ENCODE measurements around the gene ADAM19. TPM values are rescaled to one million over a fixed set of nuclear protein-coding genes. Genes with fewer than 3 reads are reported as not detected.

The ADAM19 gene
- total RNA-seq, 2 experiments from 2014 or later, result 2.8 to 3.5 TPM

DNA sequence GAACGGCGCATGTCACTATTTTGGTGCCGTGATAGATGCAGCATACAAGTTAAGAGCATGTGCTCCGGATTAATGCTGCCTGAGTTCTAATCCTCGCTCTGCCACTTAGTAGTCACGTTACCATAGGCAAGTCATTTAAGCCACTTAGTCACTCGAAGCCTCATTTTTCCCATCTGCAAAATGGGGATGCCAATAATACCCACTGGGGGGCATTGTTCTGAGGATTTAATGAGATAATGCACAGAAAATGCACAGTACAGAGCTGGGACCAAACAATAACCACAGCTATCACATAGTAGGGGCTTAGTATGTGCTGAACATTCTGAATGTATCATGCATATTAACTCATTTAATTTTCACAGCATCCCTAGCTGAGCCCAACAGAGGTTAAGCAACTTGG lies 106.5 kb downstream of the ADAM19 start:
- H3K4me1 Mint-ChIP-seq, result peaks cover 10% of the 10 kb centered on the region
- no peak for DNase-seq
- H3K27me3 Mint-ChIP-seq, result peaks cover 11% of the 10 kb centered on the region
- no peaks in the 10 kb centered on the region for H3K36me3 Mint-ChIP-seq
- no peaks in the 10 kb centered on the region for H3K9me3 Mint-ChIP-seq
- H3K27ac Mint-ChIP-seq, result no peak overlapping the region
- no peak overlapping the region for H3K4me3 Mint-ChIP-seq

DNA sequence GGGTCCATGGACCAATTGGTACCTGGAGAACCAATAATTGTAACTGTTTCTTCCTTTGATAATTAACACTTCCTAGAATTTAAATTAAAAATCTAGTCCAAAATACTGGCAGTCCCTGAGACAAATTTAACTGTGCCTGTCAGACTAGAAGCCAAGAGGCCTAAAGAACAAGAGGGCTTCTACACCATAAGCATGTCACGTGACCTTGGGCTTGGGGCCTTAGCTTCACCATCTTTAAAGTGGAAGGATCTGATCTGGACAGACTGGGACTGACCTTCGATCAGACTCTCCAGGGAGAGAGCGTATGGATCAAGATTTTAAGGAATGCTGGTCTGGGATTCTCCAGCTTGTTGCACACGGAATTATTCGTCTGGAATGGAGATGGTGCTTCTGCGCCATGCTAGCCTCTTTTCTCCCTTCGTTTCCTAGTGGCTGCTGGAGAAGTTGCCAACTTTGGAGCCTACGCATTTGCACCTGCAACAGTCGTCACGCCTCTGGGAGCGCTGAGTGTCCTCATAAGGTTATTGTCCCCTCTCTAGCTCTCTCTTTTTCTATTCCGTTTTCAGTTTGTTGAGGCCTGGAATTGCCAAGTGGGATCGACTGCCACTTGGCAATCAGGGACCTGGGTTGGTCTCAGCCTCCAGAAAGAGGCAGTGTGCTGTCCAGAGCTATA lies 107.1 kb downstream of the ADAM19 start:
- no peaks in the 10 kb centered on the region for H3K9me3 Mint-ChIP-seq
- H3K27ac Mint-ChIP-seq, result no peak overlapping the region
- DNase-seq, result no peak
- no peak overlapping the region for H3K4me3 Mint-ChIP-seq
- peaks cover 15% of the 10 kb centered on the region for H3K4me1 Mint-ChIP-seq
- no peaks in the 10 kb centered on the region for H3K36me3 Mint-ChIP-seq
- H3K27me3 Mint-ChIP-seq, result peaks cover 17% of the 10 kb centered on the region

DNA sequence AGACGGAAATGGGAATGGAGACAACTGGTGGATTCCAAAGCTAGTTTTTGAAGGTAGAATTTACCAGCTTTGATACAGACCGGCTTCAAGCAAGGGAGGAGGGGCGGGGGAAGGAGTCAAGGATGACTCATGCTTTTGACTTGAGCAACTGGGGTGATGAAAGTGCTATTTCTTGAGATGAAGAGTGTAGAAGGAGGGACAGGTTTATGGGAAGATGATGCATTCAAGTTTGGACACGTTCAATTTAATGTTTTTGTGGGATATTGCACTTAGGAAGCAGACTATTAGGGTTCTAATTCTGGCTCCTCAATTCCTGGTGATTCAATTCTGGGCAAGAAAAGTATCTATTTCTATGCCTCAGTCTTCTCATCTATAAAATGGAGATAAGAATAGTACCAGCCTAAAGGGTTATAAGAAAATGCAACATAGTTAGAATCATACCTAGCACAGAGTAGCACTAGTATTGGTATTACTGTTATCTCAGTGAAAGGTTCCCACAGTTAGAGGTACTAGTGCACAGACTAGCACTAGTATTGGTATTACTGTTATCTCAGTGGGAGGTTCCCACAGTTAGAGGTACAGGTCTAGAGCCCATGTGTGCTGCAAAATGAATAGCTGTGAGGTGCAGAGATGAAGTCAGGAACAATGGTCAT lies 110.9 kb downstream of the ADAM19 start:
- Mint-ChIP-seq H3K4me3 (no peak overlapping the region), H3K4me1 (peaks cover 22% of the 10 kb centered on the region), H3K27me3 (peaks cover 41% of the 10 kb centered on the region), H3K9me3 (no peaks in the 10 kb centered on the region), H3K27ac (peak overlapping the region; percentile 6), H3K36me3 (no peaks in the 10 kb centered on the region)
- peak; percentile 53 for DNase-seq

DNA sequence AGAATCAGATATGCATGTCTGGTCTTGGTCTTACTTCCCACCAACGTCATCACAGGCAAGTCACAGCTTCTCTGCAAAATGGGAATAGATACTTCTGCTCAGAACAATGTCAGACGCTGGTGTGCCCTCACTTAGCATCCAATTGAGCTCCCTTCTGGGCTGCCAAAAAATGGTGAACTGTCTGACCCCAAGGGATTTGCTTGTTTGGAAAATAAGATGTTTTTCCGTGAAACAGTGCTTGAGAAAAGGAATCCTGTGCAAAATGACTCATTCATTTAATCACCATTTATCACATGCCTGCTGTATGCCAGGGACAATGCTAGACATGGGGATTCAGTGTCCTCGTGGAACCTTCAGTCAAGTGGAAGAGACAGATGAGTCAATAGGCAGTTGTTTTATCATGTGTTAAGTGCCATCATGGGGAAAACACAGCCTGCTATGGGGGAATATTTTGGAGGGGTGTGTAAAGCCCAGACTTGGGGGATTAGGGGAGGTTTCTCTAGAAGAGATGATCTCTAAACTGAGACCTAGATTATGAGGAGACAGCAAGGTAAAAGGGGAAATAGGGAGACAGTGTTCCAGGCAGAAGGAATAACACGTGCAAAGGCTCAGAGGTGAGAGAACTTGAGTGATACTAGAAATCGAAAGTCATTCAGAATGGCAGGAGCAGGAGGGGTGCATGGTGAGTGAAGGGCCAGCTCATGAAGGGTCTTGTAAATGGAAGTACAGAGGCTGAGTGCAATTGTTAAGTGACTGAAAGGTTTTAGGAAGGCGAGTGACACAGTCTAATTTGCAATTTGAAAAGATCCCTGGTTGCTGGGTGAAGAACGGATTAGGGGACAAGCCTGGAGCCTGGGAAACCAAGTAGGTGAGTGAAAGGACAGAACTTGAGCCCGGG lies 111.7 kb downstream of the ADAM19 start:
- Mint-ChIP-seq H3K9me3 (no peaks in the 10 kb centered on the region), H3K4me1 (peaks cover 25% of the 10 kb centered on the region), H3K36me3 (no peaks in the 10 kb centered on the region), H3K4me3 (no peak overlapping the region), H3K27me3 (peaks cover 49% of the 10 kb centered on the region), H3K27ac (no peak overlapping the region)
- DNase-seq, result no peak

DNA sequence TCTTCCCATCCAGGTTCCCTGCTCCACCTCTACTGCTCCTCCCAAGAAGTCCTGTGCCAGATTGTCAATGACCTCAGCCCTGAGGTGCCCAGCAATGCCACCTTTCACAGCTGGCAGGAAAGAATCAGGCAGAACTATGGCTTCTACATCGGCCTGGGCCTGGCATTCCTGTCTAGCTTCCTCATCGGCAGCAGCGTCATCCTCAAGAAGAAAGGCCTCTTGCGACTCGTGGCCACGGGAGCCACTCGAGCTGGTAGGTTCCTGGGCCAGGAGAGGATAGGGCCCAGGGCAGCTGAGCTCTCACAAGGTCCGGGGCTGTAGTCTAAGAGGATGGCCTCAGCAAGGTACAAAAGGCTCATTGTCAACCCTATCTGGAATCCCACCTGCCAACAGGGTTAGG lies 112.5 kb downstream of the ADAM19 start:
- peaks cover 51% of the 10 kb centered on the region for H3K27me3 Mint-ChIP-seq
- peaks cover 25% of the 10 kb centered on the region for H3K4me1 Mint-ChIP-seq
- H3K9me3 Mint-ChIP-seq, result no peaks in the 10 kb centered on the region
- no peak overlapping the region for H3K4me3 Mint-ChIP-seq
- no peak for DNase-seq
- no peaks in the 10 kb centered on the region for H3K36me3 Mint-ChIP-seq
- no peak overlapping the region for H3K27ac Mint-ChIP-seq

DNA sequence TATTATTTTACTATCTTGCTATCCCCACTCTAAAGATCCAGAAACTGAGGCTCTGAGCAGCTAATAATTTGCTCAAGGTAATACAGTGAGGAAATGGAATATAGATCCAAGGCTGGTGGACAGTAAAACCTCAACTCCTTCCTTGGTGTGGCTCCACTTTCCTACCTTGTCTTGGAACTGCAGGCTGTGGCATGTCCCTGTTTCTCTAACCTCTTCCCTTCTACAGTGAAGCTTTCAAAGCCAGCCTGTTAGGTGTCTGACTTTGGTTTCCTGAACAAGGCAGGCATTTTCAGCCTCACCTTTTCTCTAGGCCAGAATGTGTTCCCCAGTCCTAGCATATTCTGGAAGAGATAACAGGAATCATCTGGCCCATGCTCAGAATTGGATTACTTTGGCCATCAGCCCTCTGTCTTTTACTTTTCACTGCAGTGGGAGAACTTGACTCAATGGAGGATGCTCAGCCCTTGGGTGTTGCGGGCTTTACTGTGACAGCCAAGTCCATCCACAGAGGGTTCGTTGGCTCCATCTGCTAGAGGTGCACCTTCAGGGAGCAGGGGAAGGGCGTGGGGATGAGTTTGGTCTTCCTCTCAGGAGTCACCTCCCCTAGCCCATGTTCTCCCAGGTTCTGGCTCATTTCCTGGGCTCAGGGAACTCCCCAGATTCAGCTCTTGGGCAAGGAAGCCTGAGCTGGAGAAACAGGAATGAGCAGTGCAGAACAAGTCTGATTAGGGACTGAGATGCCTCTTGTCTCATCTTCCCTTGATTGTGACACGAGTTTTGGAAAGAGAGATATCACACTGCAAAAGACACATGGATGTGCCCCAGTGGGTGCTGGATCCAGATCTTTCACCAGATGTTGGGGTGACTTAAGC lies 114.4 kb downstream of the ADAM19 start:
- H3K27me3 Mint-ChIP-seq, result peaks cover 51% of the 10 kb centered on the region
- H3K36me3 Mint-ChIP-seq, result no peaks in the 10 kb centered on the region
- peak overlapping the region; percentile 64 for H3K4me3 Mint-ChIP-seq
- H3K9me3 Mint-ChIP-seq, result no peaks in the 10 kb centered on the region
- peaks cover 25% of the 10 kb centered on the region for H3K4me1 Mint-ChIP-seq
- no peak for DNase-seq
- H3K27ac Mint-ChIP-seq, result no peak overlapping the region

DNA sequence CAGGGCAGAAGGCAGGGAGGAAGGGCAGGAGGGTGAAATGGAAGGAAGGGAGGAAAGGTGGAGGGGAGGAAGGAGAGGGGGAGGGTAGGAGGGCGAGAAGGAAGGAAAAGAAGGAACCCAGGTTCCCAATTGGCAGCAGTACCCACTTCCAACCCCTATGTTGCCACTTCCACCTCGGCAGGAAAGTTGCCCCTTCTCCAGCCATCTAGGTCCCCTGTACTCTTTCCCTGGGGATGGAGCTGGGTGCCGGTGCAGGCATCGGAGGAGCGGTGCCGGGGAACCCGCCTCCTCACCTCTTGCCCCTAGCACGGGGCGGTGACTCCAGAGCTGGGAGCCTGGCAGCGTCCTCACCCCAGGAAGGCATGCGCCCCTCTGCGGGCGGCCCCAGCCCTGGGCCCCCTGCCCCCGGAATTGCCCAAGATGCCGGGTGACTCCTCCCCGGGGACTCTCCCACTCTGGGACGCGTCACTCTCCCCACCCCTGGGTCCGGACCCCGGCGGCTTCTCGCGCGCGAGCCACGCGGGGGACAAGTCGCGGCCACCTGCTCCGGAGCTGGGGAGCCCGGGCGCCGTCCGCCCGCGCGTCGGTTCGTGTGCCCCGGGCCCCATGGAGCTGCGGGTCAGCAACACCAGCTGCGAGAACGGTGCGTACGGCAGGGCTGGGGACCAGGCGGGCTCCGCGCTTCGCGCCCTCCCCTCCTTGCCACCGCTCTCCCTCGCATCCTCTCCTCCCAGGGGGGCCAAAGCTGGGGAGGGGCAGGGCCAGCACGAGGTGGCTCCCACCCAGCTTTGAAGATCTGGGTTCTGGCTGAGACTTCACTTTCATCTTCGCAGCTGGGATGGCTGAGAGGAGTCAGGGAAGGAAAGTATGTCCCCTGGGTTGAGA lies 115.6 kb downstream of the ADAM19 start, which contains the start of gene NIPAL4:
TSS of gene NIPAL4 (plus strand) at position 499 of the 885 bp plus-strand sequence. CDS start at position 607, 108 bp downstream.
- no peaks in the 10 kb centered on the region for H3K36me3 Mint-ChIP-seq
- peak; percentile 42 for DNase-seq
- no peak within 1 kb of the TSS for H3K27ac Mint-ChIP-seq
- H3K4me1 Mint-ChIP-seq, result peaks cover 26% of the 10 kb centered on the region
- H3K27me3 Mint-ChIP-seq, result peaks cover 47% of the 10 kb centered on the region
- H3K9me3 Mint-ChIP-seq, result no peaks in the 10 kb centered on the region
- peak within 1 kb of the TSS; percentile 64 for H3K4me3 Mint-ChIP-seq

DNA sequence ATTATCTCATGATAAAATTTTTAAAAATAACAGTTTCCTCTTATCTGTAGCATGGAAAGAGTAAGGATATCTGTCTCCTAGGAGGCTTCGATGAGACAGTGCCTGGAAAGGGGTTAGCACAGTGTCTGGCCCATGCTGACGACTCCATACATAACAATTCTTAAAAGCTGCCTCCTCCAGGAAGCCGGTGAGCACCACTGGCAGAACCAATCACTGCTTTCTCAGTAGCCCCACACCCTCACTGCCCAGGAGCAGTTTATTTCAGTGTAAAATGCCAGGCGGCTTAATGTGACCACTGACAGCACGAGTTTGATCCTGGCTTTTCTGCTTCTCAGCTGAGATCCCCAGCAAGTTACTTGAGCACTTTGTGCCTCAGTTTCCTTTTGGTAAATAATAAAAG lies 116.7 kb downstream of the ADAM19 start:
- Mint-ChIP-seq H3K27ac (no peak overlapping the region), H3K4me3 (no peak overlapping the region), H3K27me3 (peaks cover 42% of the 10 kb centered on the region), H3K9me3 (no peaks in the 10 kb centered on the region), H3K4me1 (peaks cover 15% of the 10 kb centered on the region), H3K36me3 (no peaks in the 10 kb centered on the region)
- DNase-seq, result no peak

DNA sequence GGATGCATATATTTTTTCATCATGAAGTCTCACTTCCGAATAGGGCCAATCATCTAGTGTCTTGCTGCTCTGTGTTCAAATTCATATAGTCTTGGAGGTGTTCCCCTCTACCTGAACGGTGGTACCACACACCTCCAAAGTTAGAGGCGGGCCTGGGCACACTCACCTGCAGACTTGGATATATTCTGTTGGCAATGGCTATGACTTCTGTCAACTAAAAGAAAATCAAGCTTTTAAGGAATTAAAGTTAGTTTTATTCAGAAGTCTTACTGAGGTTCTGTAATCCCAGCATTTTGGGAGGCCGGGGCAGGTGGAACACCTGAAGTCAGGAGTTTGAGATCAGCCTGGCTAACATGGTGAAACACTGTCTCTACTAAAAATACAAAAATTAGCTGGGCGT lies 118.2 kb downstream of the ADAM19 start:
- Mint-ChIP-seq H3K4me3 (no peak overlapping the region), H3K4me1 (peaks cover 12% of the 10 kb centered on the region), H3K27ac (no peak overlapping the region), H3K36me3 (no peaks in the 10 kb centered on the region), H3K27me3 (peaks cover 37% of the 10 kb centered on the region), H3K9me3 (no peaks in the 10 kb centered on the region)
- no peak for DNase-seq

DNA sequence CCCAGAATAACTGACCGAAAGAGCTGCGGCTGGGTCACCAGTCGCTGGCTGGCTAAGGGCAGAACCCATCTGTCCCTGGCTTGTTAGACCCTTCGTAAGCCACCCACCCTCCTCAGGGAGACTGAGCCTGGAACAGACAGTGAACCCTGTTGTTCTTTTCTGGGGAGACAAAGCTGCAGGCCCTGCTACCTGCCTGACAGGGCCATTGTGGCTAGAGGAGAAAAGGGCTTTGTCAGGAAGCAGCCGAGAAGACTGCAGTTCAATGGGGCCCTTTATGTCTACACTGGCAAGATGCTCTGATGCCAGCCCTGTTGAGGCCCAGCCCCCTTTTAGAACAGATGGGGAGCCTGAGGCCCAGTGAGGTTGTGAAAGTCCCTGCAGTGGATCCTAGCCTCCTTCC lies 119.3 kb downstream of the ADAM19 start:
- H3K27ac Mint-ChIP-seq, result no peak overlapping the region
- H3K4me1 Mint-ChIP-seq, result peaks cover 12% of the 10 kb centered on the region
- H3K4me3 Mint-ChIP-seq, result no peak overlapping the region
- no peak for DNase-seq
- H3K36me3 Mint-ChIP-seq, result no peaks in the 10 kb centered on the region
- peaks cover 27% of the 10 kb centered on the region for H3K27me3 Mint-ChIP-seq
- H3K9me3 Mint-ChIP-seq, result no peaks in the 10 kb centered on the region

DNA sequence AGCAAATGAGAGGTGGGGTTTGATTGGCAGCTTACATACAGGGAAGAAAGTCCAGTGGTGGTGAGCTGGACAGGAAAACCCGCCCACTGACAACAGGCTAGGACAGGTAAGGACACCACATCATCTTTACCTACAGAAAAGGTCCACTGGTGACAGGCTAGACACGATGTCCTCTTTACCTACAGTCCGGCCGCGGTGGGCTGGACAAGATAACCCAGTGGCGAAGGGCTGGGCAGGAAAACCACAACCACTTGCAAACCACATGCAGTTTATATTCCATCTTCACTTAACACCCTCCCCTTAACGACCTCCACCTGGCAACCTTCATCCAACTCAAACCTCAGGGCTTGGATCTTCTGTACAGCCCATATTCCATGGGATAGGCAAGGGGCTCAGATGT lies 120.5 kb downstream of the ADAM19 start:
- Mint-ChIP-seq H3K4me1 (peaks cover 4% of the 10 kb centered on the region), H3K4me3 (no peak overlapping the region), H3K9me3 (no peaks in the 10 kb centered on the region), H3K27me3 (peaks cover 15% of the 10 kb centered on the region), H3K27ac (no peak overlapping the region), H3K36me3 (no peaks in the 10 kb centered on the region)
- DNase-seq, result no peak

DNA sequence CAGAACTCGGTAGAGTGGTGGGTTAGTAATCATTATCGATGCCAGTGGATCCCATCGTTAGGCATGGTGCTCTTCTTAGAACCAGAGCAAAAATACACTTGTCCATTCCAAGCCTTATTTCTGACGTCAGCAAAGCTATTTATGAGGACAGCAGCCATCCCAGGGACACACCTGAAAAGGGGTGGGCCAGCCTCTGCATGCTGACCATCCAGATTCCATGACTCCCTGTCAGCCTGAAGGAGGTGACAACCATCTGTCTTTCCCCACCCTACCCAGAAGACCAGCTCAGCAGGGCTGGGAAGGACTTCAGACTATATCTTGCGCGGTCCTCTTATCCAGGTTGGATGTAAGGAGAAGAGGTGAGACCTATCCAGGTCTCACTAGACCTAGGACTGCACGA lies 121.3 kb downstream of the ADAM19 start:
- H3K36me3 Mint-ChIP-seq, result no peaks in the 10 kb centered on the region
- H3K27me3 Mint-ChIP-seq, result peaks cover 10% of the 10 kb centered on the region
- no peaks in the 10 kb centered on the region for H3K9me3 Mint-ChIP-seq
- DNase-seq, result no peak
- H3K4me3 Mint-ChIP-seq, result no peak overlapping the region
- no peak overlapping the region for H3K27ac Mint-ChIP-seq
- H3K4me1 Mint-ChIP-seq, result peaks cover 2% of the 10 kb centered on the region

DNA sequence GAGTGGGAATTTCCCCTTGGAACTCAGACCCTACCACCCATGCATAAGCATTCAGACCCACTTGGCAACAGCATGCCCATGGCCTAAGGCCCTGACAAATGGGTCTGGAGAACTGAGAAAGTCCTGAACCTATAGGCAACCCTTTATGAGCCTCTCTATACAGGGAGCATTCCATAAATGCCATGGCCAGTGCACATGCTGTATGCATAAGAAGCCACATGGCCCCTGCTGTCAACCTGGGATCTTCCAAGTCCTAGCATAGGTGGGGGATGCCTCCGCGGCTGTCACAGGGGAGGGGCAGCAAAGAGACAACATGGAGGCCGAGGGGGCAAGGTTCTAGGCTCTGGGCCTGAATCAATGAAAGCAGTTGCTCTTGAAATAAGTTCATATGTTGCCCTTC lies 123.8 kb downstream of the ADAM19 start:
- H3K9me3 Mint-ChIP-seq, result no peaks in the 10 kb centered on the region
- no peaks in the 10 kb centered on the region for H3K36me3 Mint-ChIP-seq
- H3K4me1 Mint-ChIP-seq, result peaks cover 2% of the 10 kb centered on the region
- H3K27ac Mint-ChIP-seq, result no peak overlapping the region
- DNase-seq, result no peak
- H3K4me3 Mint-ChIP-seq, result no peak overlapping the region
- no peaks in the 10 kb centered on the region for H3K27me3 Mint-ChIP-seq

DNA sequence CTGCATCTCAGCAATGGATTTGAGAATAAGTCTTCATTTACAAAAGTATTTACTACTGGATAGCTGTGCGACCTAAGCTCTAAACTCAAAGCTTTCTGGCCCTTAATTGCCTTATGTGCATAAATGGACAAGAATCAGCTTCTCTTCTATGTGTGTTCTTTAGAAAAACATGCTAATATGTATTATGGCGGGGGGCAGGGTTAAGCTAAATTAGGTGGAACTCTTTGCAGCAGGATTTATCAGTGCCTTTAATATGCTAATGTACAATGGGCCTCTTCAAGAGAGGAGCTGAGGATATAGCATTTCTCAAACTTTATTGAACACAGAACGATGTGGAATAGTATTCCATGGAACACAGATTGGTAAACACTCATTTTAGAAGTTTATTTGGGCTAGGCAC lies 125.6 kb downstream of the ADAM19 start:
- Mint-ChIP-seq H3K27me3 (no peaks in the 10 kb centered on the region), H3K9me3 (no peaks in the 10 kb centered on the region), H3K4me3 (no peak overlapping the region), H3K4me1 (no peaks in the 10 kb centered on the region), H3K27ac (no peak overlapping the region), H3K36me3 (no peaks in the 10 kb centered on the region)
- DNase-seq, result no peak
